Upper lobe of right lung (tissue), 1 donor: Measurements from ENCODE around the gene RASAL2. TPM values are rescaled to one million over a fixed set of nuclear protein-coding genes. Genes with fewer than 3 reads are reported as not detected.
"Not testable (repeated sequence)": the region's sequence is repeated elsewhere in the genome, so short reads cannot be mapped to it uniquely, and the experiment has no call there.

Experiments
- ATAC-seq: fragments of 200-7000 bp; cut with Tn5 transposase; one replicate; pipeline ENCODE4 v1.9.1; 2020; ENCODE audit warnings: mild to moderate bottlenecking, moderate library complexity
- DNase-seq: peaks from one replicate; pipeline ENCODE4 v3.0.0-alpha.2; 2020
- H3K27ac ChIP-seq: fragments of 200-600 bp; one replicate; pipeline ENCODE4 v1.8.0; 2022
- H3K27me3 ChIP-seq: fragments of 200-600 bp; one replicate; pipeline ENCODE4 v1.8.0; 2022; ENCODE audit warnings: mild to moderate bottlenecking
- H3K36me3 ChIP-seq: fragments of 200-600 bp; one replicate; pipeline ENCODE4 v1.8.0; 2022
- H3K4me1 ChIP-seq: fragments of 200-600 bp; one replicate; pipeline ENCODE4 v1.8.0; 2022
- H3K4me3 ChIP-seq: fragments of 200-600 bp; one replicate; pipeline ENCODE4 v1.8.0; 2022; ENCODE audit warnings: mild to moderate bottlenecking
- H3K9me3 ChIP-seq: fragments of 200-600 bp; one replicate; pipeline ENCODE4 v1.8.0; 2022
- intact Hi-C: fragments of 100-400 bp; cut with DNase I; formaldehyde crosslinking; loops from one replicate; pipeline ENCODE4 v1.11.0; 2022
- total RNA-seq: library from RNA; stranded (reverse); fragmentation: NEBNext Ultra II Directional; extraction: Animal tissue kit (Norgen Biotek cat#: 25700); gene quantifications from one replicate; pipeline ENCODE4 v1.2.1, GENCODE V29; 2021
- TF ChIP-seq, protein P1 (sequence below): fragments of 200-600 bp; IDR thresholded peaks from one replicate; pipeline ENCODE4 v1.8.0; 2022; ENCODE audit warnings: antibody characterized with exemption
- donor health status: DM: no; HTN: yes; CAD: no; lungs with severe emphysema.

The RASAL2 gene
- total RNA-seq, 1 donor from 2014 or later = 39.4 TPM

- TF ChIP-seq, protein P1, sequence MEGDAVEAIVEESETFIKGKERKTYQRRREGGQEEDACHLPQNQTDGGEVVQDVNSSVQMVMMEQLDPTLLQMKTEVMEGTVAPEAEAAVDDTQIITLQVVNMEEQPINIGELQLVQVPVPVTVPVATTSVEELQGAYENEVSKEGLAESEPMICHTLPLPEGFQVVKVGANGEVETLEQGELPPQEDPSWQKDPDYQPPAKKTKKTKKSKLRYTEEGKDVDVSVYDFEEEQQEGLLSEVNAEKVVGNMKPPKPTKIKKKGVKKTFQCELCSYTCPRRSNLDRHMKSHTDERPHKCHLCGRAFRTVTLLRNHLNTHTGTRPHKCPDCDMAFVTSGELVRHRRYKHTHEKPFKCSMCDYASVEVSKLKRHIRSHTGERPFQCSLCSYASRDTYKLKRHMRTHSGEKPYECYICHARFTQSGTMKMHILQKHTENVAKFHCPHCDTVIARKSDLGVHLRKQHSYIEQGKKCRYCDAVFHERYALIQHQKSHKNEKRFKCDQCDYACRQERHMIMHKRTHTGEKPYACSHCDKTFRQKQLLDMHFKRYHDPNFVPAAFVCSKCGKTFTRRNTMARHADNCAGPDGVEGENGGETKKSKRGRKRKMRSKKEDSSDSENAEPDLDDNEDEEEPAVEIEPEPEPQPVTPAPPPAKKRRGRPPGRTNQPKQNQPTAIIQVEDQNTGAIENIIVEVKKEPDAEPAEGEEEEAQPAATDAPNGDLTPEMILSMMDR = no peak
- H3K27ac ChIP-seq = no peak overlapping the region
- peaks cover 11% of the 10 kb centered on the region for H3K4me1 ChIP-seq
- DNase-seq (no peak), ATAC-seq (no peak)
- H3K27me3 ChIP-seq = no peaks in the 10 kb centered on the region
- intact Hi-C loops = no loop called here
- H3K4me3 ChIP-seq = no peak overlapping the region
- H3K36me3 ChIP-seq = no peaks in the 10 kb centered on the region
- H3K9me3 ChIP-seq = no peaks in the 10 kb centered on the region
Measured at GRCh38 chr1:178088651-178089050, 5.3 kb upstream of the RASAL2 start.

DNA sequence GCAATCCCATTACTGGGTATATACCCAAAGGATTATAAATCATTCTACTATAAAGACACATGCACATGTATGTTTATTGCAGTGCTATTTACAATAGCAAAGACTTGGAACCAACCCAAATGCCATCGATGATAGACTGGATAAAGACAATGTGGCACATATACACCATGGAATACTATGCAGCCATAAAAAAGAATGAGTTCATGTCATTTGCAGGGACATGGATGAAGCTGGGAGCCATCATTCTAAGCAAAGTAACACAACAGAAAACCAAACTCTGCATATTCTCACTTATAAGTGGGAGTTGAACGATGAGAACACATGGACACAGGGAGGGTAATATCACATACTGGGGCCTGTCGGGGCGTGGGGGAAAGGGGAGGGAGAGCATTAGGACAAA, 2.5 kb upstream of the RASAL2 start:
- H3K36me3 ChIP-seq, H3K27me3 ChIP-seq, intact Hi-C loops, H3K9me3 ChIP-seq, DNase-seq, ATAC-seq, H3K4me3 ChIP-seq, H3K27ac ChIP-seq: not testable (repeated sequence)
- H3K4me1 ChIP-seq = peaks cover 20% of the 10 kb centered on the region

DNA sequence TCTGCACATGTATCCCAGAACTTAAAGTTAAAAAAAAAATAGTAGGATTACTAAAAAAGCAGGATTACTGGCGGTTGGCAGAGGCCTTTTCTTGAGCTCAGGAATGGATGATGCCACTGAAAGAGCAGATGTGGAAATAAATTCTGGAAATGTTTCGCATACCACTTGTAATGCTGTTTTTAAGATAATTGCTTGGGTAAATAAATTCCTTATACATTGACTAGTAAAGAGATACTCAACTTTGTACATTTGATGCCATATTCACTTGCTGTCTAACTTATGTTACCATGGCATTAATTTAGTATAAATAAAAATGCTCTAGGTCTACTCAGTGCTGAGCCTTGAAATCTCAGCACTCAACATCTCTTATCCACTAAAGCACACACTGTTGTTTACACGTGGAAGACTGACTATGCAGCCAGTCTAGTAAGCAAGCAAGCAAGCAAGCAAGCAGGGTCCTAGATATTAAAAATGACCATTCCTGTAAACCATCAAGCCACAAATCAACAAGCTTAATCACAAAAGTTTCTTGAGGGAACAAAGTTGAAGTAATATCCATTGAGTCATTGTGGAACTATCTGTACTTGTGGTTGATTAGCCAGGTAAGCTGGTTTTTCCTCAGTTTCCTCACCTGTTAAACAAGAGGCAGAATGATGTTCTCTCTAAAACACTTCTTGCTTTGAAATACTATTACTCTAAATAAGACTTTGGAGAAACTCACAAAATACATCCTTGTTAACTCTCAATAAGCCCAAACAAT, 1.7 kb upstream of the RASAL2 start:
- ATAC-seq = no peak
- peak overlapping the region; percentile 87 for H3K27ac ChIP-seq
- H3K36me3 ChIP-seq = no peaks in the 10 kb centered on the region
- H3K9me3 ChIP-seq = no peaks in the 10 kb centered on the region
- no peaks in the 10 kb centered on the region for H3K27me3 ChIP-seq
- H3K4me3 ChIP-seq = no peak overlapping the region
- TF ChIP-seq, protein P1 = no peak
- intact Hi-C loops = no loop called here
- peaks cover 20% of the 10 kb centered on the region for H3K4me1 ChIP-seq
- no peak for DNase-seq

DNA sequence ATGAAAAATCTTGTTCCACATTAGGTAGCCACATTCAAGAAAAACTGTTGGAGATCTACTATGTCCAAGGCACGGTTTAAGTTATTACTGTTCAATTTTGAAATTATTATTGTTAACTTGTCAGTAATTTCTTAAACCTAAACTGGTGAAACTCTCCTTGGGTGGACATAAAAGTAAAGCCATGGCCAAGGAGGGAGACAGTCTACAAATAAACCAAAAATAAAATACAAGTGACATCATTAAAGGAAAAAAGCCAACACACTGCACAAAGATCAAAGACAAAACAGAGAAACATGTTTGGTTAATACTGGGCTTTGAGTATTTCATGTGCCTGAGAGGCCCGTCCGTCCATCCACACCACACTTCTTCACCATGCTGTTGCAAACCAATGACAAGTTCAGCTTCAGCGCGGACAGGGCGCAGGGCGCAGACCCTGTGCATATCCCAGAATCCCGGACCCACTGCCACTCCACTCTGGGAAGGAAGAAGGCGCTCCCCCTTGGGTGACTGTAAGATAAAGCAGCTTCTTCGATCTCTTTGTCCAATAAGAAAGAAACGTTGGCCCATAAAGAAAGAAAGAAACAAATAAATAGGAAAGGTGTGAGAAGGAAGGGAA, 918 bp upstream of the RASAL2 start:
- intact Hi-C loops = no loop called here
- Histone ChIP-seq H3K4me1 (peaks cover 20% of the 10 kb centered on the region), H3K9me3 (no peaks in the 10 kb centered on the region), H3K4me3 (peak overlapping the region; percentile 94), H3K27ac (peak overlapping the region; percentile 87), H3K36me3 (no peaks in the 10 kb centered on the region), H3K27me3 (no peaks in the 10 kb centered on the region)
- ATAC-seq = peak; percentile 1
- TF ChIP-seq, protein P1 = no peak
- DNase-seq = peak; percentile 65

DNA sequence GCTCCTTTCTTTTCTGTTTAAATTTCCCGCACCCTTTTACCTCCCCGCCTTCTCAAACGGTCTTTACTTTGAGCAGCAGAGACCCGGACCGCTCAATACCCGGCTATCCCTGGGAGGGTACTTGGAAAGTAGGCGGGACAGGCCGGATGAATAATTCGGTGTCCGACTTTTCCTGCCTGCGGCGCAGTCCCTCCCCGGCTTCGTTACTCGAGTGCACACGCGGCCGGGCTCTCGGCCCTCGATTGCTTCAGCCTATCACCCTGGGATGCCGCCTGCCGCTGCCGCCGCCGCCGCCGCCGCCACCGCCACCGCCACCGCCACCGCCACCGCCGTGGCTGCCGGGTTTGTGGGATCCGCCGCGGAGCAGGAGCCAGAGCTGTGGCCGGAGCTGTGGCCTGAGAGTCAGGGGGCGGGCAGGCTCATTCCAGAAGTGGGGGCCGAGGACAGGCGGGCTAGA, 382 bp upstream of the RASAL2 start:
- Histone ChIP-seq H3K27me3 (no peaks in the 10 kb centered on the region), H3K36me3 (no peaks in the 10 kb centered on the region), H3K9me3 (no peaks in the 10 kb centered on the region), H3K27ac (peak overlapping the region; percentile 87), H3K4me1 (peaks cover 20% of the 10 kb centered on the region), H3K4me3 (peak overlapping the region; percentile 94)
- TF ChIP-seq, protein P1 = no peak
- intact Hi-C loops = no loop called here
- DNase-seq (peak; percentile 95), ATAC-seq (peak; percentile 96)
